GM18498 (cell line): ENCODE results near the gene KPNA2.

Source experiments
- ATAC-seq: cut with Tn5 transposase; IDR thresholded peaks from one replicate; pipeline ENCODE4 v1.9.1; 2021; ENCODE audit warnings: mild to moderate bottlenecking, moderate library complexity; ENCODE audit not compliant: unreplicated experiment

KPNA2 gene

DNA sequence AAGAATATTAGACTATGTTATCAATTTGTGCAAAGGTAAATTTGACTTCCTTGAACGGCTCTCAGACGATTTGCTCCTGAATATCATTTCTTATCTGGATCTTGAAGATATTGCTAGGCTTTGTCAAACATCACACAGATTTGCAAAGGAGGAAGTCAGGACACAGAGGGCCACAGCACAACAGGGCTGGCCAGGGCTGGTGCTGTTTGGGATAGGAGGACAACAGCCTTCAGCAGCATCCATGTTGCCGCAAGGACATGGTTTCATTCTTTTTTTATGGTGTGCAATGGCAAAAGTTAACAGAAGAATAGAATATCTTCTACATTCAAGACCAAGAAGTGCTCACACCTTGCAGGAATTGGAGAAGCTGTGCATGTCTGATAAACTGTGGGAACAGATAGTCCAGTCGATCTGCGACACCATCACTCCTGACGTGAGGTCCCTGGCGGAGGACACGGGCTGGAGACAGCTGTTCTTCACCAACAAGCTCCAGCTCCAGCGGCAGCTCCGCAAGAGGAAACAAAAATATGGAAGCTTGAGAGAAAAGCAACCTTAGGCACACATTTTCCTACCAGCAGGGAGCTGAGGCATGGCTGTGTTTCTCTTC lies 59.8 kb downstream of the KPNA2 start:
- ATAC-seq: no peak

DNA sequence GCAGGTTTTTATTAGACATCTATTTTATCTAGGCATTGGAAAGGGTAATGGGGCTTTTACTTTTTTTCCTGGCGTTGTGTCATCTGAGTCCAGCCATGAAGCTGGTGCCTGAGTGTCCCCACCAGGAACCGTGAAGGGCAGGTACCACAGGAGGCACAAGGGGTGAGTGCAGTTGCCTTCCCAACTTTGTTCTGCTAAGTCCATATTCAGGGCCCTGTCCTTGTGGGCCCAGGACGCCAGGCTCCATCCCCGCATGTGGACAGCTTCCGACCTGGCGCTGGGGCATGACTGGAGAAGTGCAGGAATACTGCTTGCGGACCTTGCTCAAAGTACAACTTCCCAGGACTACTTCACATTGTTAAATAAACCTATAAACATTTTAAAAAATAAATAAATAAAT lies 60.6 kb downstream of the KPNA2 start:
- ATAC-seq: no peak
